Activated naive CD4-positive, alpha-beta T cell treated with anti-CD3 and anti-CD28 coated beads, Interleukin-2, amount 50 U/mL, for 72 hours (primary cell): Measurements from ENCODE around the gene SLC9A3. TPM values are rescaled to one million over a fixed set of nuclear protein-coding genes. Genes with fewer than 3 reads are reported as not detected.
A peak's percentile ranks its signal among the peaks of the same experiment; 100 is the strongest.

Experiments
- ATAC-seq, 2 donors: fragments of 150-1000 bp; cut with Tn5 transposase; 2 replicates each; pipeline ENCODE4 v1.10.0; 2021; ENCODE audit warnings: mild to moderate bottlenecking in 2 of 2, moderate library complexity in 2 of 2
- DNase-seq, 2 donors: peaks; one replicate each; pipeline ENCODE4 v3.0.0; 2021 to 2022; ENCODE audit warnings: low spot score in 2 of 2
- H3K27ac Mint-ChIP-seq, 2 donors: one replicate each; pipeline ENCODE4 v1.8.0; 2022; ENCODE audit warnings: mild to moderate bottlenecking in 2 of 2, mixed read lengths in 2 of 2
- H3K36me3 Mint-ChIP-seq, 2 donors: one replicate each; pipeline ENCODE4 v1.8.0; 2022; ENCODE audit warnings: mixed read lengths in 2 of 2
- H3K9me3 Mint-ChIP-seq, 2 donors: one replicate each; pipeline ENCODE4 v1.8.0; 2022; ENCODE audit warnings: mixed read lengths in 2 of 2
- total RNA-seq, 2 donors: library from RNA; stranded (reverse); gene quantifications; one replicate each; pipeline ENCODE4 v1.2.3, GENCODE V29; 2022

The SLC9A3 gene
- total RNA-seq, 2 donors from 2014 or later = 1.6 to 2.0 TPM

DNA sequence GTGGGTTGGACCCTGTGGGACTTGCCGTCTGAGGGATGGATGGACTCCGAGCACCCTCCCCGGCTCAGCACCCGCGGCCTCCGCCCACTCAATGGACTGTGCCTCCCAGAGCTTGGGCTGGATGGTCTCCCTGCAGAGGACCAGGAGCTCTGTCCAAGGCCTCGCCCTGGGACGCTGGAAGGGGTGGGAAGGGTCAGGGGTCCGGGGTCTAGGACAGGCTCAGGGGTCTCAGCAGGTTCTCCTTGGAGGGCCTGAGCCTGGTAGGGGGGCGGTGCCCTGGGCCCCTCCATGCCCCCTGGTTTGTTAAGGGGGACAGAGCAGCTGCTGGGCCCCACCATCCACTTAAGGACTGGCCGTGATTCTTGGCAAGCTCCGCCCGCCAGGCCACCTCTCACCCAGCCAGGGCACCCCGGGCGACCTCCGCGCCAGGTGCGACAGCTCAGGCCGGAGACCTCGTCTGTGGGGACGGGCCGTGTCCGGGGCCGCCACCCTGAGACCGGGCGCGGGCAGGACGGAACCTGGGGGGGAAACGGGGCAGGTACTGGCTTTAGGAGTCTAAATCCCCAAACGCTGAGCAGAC is 52.1 kb downstream of the SLC9A3 start:
- H3K27ac Mint-ChIP-seq = peak overlapping the region; percentile 90 to 95

DNA sequence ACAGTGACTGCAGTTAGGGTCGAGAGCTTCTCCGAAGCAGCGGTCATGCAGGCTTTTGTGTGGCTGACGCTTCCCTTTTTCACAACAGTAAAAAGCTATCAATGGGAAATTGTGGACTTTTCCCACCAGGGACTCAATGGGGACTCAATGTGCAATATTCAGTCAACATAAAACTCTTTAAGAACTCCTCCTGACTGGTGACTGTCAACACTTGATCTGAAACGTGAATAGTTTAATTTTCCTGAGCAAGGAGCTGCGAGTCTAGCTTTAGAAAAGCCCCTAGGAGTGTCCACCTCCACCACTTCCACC is 52.5 kb downstream of the SLC9A3 start:
- no peaks in the 10 kb centered on the region for H3K9me3 Mint-ChIP-seq
- peaks cover 15 to 18% of the 10 kb centered on the region in 2 donors for H3K36me3 Mint-ChIP-seq
- ATAC-seq (no peak), DNase-seq (no peak)
- H3K27ac Mint-ChIP-seq = peak overlapping the region; percentile 90 to 95

More for the DNA sequence above, 52.1 kb downstream of the SLC9A3 start:
- ATAC-seq = peak; percentile 6 to 15
- H3K9me3 Mint-ChIP-seq = no peaks in the 10 kb centered on the region
- peak in 1 of 2 donors; percentile 68 for DNase-seq
- H3K36me3 Mint-ChIP-seq = peaks cover 15 to 18% of the 10 kb centered on the region in 2 donors

DNA sequence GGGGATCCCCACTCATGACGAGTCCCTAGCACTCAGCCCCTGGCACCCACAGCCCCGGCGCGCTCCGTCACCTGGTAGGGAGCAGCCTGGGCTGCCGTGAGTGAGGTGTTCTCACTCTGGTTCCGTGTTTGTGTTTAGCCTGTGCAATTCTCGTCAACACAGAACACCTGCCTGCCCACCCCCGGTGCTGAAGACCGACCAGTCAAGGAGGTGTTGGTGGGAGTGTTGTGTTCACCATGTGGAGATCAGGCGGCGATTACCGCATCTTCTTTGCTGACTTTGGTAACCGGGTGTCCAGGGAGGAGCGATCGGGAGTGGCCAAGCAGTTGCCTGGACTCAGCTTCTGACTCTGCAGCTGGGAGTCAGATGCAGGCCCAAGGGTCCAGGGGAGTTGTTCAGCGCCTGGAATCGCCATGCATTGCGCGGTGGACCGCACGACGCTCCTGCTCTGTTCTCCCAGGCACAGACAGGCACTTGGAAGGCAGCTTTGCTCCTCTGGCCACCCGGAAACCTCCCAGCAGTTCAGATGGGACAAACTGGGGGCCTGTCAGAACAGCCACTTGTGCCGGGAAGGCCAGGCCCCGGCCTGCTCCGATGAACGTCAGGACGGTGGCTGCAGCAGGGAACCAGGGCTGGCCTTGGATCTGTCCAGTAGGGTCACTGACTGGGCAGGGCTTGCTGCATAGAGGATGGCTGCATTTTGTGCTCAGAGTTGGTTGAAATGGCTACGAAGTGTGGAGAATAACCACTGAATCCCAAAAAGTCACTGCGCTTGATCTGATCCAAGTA is 53.1 kb downstream of the SLC9A3 start:
- Mint-ChIP-seq H3K27ac (peak overlapping the region; percentile 90 to 95), H3K36me3 (peaks cover 15 to 18% of the 10 kb centered on the region in 2 donors), H3K9me3 (no peaks in the 10 kb centered on the region)
- DNase-seq (peak in 1 of 2 donors; percentile 53), ATAC-seq (no peak)

DNA sequence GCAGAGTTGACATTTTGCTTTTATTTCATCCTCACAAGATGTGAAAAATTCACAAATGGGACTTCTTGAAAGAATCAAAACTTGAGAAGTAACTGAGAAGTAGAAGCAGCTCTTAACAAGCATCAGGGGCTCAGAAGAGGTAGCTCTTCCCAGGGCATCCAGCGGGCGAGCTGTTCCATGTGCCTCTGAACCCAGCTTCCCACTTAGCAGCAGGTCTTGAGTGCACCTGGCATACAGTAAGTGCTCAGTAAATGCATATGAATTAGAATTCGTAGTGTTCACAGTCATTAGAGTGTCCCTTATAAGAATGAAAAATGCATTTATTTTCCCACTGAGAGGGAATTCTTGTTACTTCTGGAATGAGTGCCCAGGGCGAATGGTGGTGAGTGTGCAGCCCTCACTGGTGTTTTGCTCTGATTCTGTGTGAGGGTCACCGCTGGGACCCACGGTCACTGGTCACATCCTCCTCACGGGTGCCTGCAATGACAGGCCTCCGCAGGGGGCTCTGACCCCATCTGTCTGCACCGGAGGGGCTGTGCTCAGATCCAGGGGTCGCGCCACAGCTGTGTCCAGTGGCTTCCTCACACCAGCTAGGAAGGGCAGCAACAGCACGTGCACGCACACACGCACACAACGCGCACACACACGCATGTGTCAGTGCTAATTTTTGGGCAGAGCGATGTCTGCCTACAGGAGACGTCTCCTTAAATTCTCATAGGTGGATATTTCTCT is 54.3 kb downstream of the SLC9A3 start:
- no peak for ATAC-seq
- no peak overlapping the region for H3K27ac Mint-ChIP-seq
- DNase-seq = peak in 1 of 2 donors; percentile 44
- peaks cover 15 to 18% of the 10 kb centered on the region in 2 donors for H3K36me3 Mint-ChIP-seq
- no peaks in the 10 kb centered on the region for H3K9me3 Mint-ChIP-seq

DNA sequence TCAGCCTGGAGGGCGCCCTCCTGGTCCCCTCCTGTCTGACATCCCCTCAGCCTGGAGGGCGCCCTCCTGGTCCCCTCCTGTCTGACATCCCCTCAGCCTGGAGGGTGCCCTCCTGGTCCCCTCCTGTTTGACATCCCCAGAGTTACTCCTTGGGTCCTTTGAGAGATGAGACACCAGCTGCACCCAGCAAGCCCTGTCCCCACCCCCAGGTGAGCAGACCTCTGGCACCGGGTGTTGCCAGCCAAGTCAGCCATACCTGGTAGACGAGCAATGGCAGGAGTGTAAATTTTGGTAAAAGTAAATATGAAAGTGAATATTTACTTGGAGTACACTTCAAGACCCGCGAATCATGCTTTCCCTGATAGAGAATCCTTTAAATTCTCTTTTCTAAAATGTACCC is 55.8 kb downstream of the SLC9A3 start:
- peak overlapping the region in 1 of 2 donors; percentile 10 for H3K27ac Mint-ChIP-seq
- H3K9me3 Mint-ChIP-seq = no peaks in the 10 kb centered on the region
- no peak for ATAC-seq
- DNase-seq = peak in 1 of 2 donors; percentile 21
- peaks cover 24% of the 10 kb centered on the region in 2 donors for H3K36me3 Mint-ChIP-seq

DNA sequence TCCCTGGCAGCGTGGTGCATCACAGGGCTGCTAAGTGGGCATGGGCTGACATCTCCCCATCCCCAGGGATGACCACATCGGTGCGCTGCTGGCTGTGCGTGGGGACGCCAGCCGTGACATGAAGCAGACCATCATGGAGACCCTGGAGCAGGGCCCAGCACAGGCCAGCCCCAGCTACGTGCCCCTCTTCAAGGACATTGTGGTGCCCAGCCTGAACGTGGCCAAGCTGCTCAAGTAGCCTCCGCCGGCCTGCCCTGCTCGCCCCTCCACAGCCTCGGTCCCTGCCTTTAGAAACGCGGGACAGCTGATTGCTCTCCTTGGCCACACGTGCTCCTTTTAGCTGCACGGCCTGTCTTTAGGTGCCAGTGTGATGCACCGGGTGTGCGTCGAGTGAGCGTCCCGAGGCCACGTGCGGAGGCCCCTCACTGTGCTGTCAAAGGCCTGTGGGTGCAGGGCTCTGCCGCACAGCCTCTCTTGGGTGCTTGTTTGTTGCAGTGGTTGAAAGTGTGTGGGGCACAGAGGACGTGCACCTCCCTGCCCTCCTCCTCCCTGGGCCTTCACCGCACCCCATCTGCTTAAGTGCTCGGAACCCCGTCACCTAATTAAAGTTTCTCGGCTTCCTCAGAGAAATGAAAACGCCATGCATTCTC is 57.5 kb downstream of the SLC9A3 start:
- DNase-seq = peak in 1 of 2 donors; percentile 53
- ATAC-seq = no peak
- no peak overlapping the region for H3K27ac Mint-ChIP-seq
- peaks cover 27 to 37% of the 10 kb centered on the region in 2 donors for H3K36me3 Mint-ChIP-seq
- H3K9me3 Mint-ChIP-seq = no peaks in the 10 kb centered on the region

DNA sequence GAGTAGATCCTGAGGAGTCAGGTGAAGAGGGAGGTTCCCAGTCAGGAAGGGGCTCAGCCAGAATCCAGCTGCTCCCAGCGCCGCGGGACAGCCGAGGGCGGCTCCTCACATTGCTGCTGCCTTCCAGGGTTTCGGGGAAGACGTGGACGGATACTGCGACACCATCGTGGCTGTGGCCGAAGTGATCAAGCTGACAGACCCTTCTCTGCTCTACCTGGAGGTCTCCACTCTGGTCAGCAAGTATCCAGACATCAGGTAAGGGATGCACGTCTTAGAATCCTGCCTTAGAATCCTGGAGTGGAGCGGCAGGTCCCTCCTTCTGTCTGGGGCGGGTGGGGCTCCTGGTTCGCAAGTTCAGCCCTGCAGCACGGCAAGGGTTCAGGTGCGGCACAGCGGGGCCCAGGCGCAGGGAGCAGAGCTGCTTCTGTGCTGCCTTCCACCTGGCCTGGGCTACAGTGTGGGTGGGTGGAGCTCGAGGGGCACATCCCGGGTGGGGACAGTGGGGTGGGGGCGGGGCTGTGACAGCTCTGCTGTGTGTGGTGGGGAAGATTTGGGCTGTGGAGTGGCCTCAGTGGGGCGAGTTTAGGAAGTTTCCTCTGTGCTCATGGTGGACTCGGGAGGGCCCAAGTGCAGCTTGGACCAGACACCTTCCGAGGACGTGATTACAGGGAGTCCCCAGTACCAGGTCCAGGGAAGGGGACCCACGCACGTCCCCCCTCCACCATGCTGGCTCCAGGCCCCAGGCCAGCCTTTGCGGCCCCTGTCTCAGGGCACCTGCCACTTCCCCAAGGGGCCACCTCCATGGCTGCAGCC is 58.5 kb downstream of the SLC9A3 start:
- Mint-ChIP-seq H3K27ac (peak overlapping the region in 1 of 2 donors; percentile 60), H3K9me3 (no peaks in the 10 kb centered on the region), H3K36me3 (peaks cover 19 to 38% of the 10 kb centered on the region in 2 donors)
- DNase-seq = peak in 1 of 2 donors; percentile 47
- no peak for ATAC-seq

DNA sequence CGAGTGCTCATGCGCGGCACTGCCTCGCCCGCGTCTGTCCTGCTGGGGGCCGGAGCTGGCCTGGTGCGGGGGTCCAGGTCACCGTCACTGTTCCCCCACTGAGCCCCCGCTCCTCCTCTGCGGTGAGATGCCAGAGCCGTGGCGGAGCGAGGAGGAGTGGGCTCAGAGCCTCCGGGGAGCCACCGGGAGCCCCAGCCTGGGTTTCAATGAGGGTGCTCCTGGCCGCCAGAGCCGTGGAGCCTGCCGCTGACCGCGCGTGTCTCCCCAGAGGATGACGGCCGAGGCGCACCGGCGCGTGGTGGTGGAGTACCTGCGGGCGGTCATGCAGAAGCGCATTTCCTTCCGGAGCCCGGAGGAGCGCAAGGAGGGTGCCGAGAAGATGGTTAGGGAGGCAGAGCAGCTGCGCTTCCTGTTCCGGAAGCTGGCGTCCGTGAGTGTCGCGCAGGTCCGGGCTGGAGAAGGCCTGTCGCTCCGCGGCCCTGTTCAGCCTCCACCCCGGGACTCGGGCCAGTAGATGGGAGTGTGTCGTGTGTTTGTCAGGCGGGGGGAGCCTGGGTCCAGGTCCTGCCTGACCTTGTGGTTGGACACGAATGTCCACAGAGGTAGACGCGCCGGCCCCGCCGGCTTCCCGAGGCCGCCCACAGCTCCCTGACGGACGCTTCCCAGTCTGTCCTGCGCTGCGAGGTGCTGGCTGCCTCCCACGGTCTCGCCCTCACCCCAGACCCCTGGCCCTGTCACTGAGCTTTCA is 59.2 kb downstream of the SLC9A3 start:
- DNase-seq (peak in 1 of 2 donors; percentile 50), ATAC-seq (no peak)
- Mint-ChIP-seq H3K36me3 (peaks cover 20 to 42% of the 10 kb centered on the region in 2 donors), H3K9me3 (no peaks in the 10 kb centered on the region), H3K27ac (no peak overlapping the region)

DNA sequence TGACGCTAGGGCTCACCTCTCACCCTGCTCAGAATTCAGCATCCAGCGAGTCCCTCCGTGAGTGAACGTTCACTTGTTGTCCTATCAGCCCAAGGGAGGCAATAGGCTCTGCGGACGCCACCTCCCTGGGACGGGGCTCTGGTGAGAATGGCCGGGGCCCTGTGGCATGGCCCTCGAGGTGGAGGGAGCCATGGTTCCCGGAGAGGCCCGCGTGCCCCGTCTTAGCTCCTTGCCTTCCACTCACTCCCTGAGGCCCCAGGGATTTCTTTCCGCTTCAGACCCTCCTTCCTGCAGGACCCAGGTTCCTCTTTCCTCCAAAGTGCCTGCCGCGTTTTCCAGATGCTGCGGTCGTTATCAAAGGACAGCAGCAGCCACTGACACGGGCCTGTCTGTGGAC is 59.8 kb downstream of the SLC9A3 start:
- Mint-ChIP-seq H3K27ac (peak overlapping the region in 1 of 2 donors; percentile 67), H3K9me3 (no peaks in the 10 kb centered on the region), H3K36me3 (peaks cover 24 to 46% of the 10 kb centered on the region in 2 donors)
- ATAC-seq = peak in 1 of 2 donors; percentile 2
- DNase-seq = peak in 1 of 2 donors; percentile 49

DNA sequence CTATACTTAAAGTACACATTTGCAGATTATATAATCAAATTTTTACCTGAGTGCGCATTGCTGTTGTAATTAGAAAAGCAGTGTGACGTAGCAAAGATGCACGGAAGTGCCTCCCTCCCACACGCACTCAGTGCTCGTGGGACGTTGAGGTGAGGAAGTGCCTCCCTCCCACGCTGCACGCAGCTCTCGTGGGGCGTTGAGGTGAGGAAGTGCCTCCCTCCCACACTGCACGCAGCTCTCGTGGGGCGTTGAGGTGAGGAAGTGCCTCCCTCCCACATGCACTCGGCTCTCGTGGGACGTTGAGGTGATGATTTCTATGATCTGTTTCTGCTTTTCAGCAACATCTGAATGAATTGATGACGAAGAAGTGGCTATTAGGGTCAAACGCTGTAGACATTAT is 60.3 kb downstream of the SLC9A3 start:
- ATAC-seq = peak; percentile 61 to 62
- Mint-ChIP-seq H3K9me3 (no peaks in the 10 kb centered on the region), H3K36me3 (peaks cover 27 to 51% of the 10 kb centered on the region in 2 donors), H3K27ac (peak overlapping the region; percentile 67 to 81)
- peak in 1 of 2 donors; percentile 65 for DNase-seq

DNA sequence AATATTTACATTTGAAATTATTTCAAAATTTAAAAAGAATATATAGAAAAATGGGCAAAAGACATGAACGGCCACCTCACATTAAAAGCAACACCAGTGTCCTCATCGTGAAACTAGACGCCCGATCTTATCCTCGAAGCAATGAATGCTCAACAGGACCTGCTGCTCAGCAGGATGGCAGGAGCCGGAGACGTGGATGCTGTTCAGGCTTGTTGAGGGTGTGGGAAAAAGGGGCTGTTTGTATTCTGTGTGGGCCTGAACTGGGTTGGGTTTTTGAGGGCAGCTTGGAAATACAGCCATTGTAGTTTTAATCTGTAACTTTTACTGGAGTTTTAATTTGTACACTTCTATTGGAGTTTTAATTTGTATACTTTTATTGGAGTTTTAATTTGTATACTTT is 60.9 kb downstream of the SLC9A3 start:
- ATAC-seq = no peak
- Mint-ChIP-seq H3K27ac (no peak overlapping the region), H3K36me3 (peaks cover 33 to 58% of the 10 kb centered on the region in 2 donors), H3K9me3 (no peaks in the 10 kb centered on the region)
- DNase-seq = no peak

DNA sequence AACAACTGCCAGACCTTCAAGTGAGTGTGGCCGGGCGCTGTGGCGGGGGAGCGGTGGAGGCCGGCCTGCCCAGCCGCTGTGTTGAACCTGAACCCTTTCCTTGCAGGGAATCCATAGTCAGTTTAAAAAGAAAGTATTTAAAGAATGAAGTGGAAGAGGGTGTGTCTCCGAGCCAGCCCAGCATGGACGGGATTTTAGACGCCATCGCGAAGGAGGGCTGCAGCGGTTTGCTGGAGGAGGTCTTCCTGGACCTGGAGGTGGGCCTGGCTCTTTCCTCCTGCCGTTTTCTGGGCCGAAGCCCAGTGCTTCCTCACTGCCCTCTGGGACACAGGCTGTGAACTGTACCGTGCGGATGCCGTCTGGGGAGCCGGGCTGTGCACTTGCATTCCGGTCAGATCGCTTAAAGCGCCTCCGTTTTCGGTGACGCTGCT is 62.2 kb downstream of the SLC9A3 start:
- H3K27ac Mint-ChIP-seq = peak overlapping the region; percentile 59 to 60
- DNase-seq (no peak), ATAC-seq (no peak)
- H3K9me3 Mint-ChIP-seq = no peaks in the 10 kb centered on the region
- peaks cover 37 to 62% of the 10 kb centered on the region in 2 donors for H3K36me3 Mint-ChIP-seq

DNA sequence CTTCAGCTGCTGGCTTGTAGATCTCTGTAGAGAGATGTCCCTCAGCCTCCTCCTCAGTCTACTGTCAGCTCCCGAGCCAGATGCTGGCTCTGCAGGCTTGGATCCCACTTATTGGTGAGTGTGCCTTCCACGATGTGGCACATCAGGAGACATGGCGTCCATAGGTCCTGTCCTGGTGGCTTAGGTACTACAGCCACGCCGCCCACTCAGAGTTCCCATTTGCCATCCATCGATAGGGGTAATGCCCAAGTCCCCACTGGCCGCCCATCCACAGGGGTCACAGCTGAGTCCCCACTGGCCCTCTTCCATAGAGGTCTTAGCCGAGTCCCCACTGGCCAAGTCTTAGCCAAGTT is 64.0 kb downstream of the SLC9A3 start:
- H3K27ac Mint-ChIP-seq = peak overlapping the region; percentile 92 to 98
- H3K9me3 Mint-ChIP-seq = no peaks in the 10 kb centered on the region
- ATAC-seq = no peak
- peak in 1 of 2 donors; percentile 47 for DNase-seq
- H3K36me3 Mint-ChIP-seq = peaks cover 37 to 63% of the 10 kb centered on the region in 2 donors

DNA sequence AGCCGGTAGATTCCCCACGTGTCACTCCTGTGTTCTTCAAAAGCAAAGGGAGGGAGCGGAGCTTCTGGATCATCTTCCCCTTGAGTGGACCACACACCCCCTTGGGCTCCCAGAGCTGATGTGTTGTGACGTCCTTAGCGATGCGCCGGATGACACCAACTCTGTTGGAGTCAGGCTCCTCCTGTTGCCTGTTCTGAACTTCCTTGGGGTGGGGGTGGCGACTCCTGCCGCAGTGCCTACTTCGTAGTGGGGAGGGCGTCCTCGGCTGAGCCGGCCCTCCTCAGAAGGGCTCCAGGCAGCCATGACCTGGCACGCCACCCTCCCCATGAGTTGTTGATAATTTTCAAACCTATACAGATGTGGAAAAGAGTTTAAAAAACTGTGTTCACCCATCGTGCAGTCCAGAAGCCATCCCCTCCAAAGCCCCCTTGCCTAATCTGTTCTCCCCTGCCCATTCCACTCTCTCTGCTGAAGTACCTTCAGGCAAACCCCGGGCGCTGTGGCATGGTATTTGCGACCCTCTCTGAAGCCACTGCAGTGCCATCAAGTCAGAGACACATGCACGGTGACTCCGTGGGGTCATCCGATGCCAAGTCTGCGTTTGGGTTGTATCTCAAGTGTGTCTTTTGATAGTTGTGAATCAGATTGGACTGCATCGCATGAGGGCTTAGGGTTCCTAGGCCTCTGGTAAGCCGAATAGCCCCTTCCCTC is 64.5 kb downstream of the SLC9A3 start:
- Mint-ChIP-seq H3K27ac (peak overlapping the region; percentile 92 to 98), H3K36me3 (peaks cover 37 to 68% of the 10 kb centered on the region in 2 donors), H3K9me3 (no peaks in the 10 kb centered on the region)
- ATAC-seq (no peak), DNase-seq (peak in 1 of 2 donors; percentile 41)
